K562 (cell line): ENCODE data around the gene CYSTM1. TPM values are rescaled to one million over a fixed set of nuclear protein-coding genes. Genes with fewer than 3 reads are reported as not detected.

Experiments
- EHMT2 ChIP-seq: fragments of 450-650 bp; IDR thresholded peaks from 2 replicates; pipeline ENCODE4 v1.6.1; 2018; ENCODE audit warnings: antibody characterized with exemption
- ETV1 ChIP-seq: fragments of 450-650 bp; conservative IDR thresholded peaks from 2 replicates; pipeline ENCODE4 v1.6.1; 2016; ENCODE audit warnings: missing genetic modification characterization, control low read depth, low read depth, missing compliant biosample characterization
- TAF7 ChIP-seq: fragments of 450-650 bp; IDR thresholded peaks from 2 replicates; pipeline ENCODE4 v1.6.1; 2016; ENCODE audit warnings: missing genetic modification characterization, missing compliant biosample characterization
- polyA plus RNA-seq, 8 experiments: library from polyadenylated mRNA; depleted of rRNA in 4 of 8; stranded (reverse) in 5 of 8; unstranded in 3 of 8; fragments of >200 nt; fragmentation: Nextera tagmentation in 2 of 8; fragmentation: Illumina TruSeq in 1 of 8; extraction: Ambion mirVana in 2 of 8; extraction: Trizol in 1 of 8; gene quantifications; 2 replicates each; pipeline versions ENCODE4 v1.2.1 to v1.2.3, GENCODE V29; 2011 to 2014; ENCODE audit warnings: inconsistent platforms in 1 of 8, missing spikeins in 1 of 8
- total RNA-seq, 7 experiments: library from RNA; depleted of rRNA in 6 of 7; stranded (reverse); fragments of >200 nt in 6 of 7; fragmentation: Illumina TruSeq in 2 of 7; extraction: Trizol in 2 of 7; gene quantifications; 2 replicates each; pipeline versions ENCODE4 v1.2.1 to v1.2.3, GENCODE V29; 2011 to 2021; ENCODE audit warnings: low replicate concordance in 1 of 7
- TF ChIP-seq, protein P1 (sequence below): fragments of 450-650 bp; IDR thresholded peaks from 2 replicates; pipeline ENCODE4 v1.6.1; 2016; ENCODE audit warnings: mild to moderate bottlenecking
- TF ChIP-seq, protein P2 (sequence below): fragments of 250-450 bp; sonication (Bioruptor Pico); IDR thresholded peaks from 2 replicates; pipeline ENCODE4 v1.4.0; 2020; ENCODE audit warnings: mild to moderate bottlenecking, moderate library complexity

The CYSTM1 gene
- total and polyA plus RNA-seq, 9 of the 15 experiments (the other 6 are each of a cell fraction or from before 2014, with no cell fraction given): 76.1 to 422 (median 108) TPM

DNA sequence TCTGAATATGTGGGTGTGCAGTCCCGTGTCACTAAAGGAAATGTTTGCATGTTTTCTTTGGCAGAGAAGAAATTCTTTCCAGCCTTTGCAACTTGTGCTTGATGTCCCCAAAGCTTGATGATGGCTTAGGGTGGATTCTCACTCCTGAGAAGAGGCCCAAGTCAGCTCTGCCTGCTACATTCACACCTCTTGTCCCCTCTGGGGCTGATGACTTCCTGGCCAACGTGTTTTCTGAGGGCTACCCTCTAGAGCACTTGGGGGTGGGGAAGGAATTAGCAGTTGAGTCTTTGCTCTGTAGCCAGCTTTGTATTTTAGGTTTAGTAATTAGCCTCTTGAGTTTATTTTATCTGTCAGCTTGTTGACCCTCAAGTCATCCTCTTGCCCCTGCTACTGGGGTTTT, 19.7 kb downstream of the CYSTM1 start (continued):
- TF ChIP-seq, protein P1, sequence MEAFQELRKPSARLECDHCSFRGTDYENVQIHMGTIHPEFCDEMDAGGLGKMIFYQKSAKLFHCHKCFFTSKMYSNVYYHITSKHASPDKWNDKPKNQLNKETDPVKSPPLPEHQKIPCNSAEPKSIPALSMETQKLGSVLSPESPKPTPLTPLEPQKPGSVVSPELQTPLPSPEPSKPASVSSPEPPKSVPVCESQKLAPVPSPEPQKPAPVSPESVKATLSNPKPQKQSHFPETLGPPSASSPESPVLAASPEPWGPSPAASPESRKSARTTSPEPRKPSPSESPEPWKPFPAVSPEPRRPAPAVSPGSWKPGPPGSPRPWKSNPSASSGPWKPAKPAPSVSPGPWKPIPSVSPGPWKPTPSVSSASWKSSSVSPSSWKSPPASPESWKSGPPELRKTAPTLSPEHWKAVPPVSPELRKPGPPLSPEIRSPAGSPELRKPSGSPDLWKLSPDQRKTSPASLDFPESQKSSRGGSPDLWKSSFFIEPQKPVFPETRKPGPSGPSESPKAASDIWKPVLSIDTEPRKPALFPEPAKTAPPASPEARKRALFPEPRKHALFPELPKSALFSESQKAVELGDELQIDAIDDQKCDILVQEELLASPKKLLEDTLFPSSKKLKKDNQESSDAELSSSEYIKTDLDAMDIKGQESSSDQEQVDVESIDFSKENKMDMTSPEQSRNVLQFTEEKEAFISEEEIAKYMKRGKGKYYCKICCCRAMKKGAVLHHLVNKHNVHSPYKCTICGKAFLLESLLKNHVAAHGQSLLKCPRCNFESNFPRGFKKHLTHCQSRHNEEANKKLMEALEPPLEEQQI: no peak
- TF ChIP-seq, protein P2, sequence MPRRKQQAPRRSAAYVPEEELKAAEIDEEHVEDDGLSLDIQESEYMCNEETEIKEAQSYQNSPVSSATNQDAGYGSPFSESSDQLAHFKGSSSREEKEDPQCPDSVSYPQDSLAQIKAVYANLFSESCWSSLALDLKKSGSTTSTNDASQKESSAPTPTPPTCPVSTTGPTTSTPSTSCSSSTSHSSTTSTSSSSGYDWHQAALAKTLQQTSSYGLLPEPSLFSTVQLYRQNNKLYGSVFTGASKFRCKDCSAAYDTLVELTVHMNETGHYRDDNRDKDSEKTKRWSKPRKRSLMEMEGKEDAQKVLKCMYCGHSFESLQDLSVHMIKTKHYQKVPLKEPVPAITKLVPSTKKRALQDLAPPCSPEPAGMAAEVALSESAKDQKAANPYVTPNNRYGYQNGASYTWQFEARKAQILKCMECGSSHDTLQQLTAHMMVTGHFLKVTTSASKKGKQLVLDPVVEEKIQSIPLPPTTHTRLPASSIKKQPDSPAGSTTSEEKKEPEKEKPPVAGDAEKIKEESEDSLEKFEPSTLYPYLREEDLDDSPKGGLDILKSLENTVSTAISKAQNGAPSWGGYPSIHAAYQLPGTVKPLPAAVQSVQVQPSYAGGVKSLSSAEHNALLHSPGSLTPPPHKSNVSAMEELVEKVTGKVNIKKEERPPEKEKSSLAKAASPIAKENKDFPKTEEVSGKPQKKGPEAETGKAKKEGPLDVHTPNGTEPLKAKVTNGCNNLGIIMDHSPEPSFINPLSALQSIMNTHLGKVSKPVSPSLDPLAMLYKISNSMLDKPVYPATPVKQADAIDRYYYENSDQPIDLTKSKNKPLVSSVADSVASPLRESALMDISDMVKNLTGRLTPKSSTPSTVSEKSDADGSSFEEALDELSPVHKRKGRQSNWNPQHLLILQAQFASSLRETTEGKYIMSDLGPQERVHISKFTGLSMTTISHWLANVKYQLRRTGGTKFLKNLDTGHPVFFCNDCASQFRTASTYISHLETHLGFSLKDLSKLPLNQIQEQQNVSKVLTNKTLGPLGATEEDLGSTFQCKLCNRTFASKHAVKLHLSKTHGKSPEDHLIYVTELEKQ (CRISPR knock-in tag): no peak
- no peak for TF ChIP-seq EHMT2
- no peak for TF ChIP-seq TAF7 (tag)
- no peak for TF ChIP-seq ETV1
